ENCODE measurements around the gene NDUFA3.

NDUFA3 gene

GRCh38 chr19:54108496-54108895 lies 5.8 kb downstream of the NDUFA3 start:
- DNase-seq: no peak

GRCh38 chr19:54109651-54110050 lies 7.0 kb downstream of the NDUFA3 start:
- no peak for DNase-seq

GRCh38 chr19:54114340-54115108 lies 11.9 kb downstream of the NDUFA3 start:
- DNase-seq: no peak

GRCh38 chr19:54115109-54116063 lies 12.7 kb downstream of the NDUFA3 start, which contains the start of the genes PRPF31 and TFPT:
PRPF31 (plus strand) TSS chr19:54115754; CDS start chr19:54118279, 2,525 bp downstream.
TFPT (minus strand) TSS chr19:54115657; CDS start chr19:54115269, 388 bp downstream.
- DNase-seq: peak; percentile 98

- DNase-seq: no peak
Measured at GRCh38 chr19:54121259-54121658, 18.6 kb downstream of the NDUFA3 start.

GRCh38 chr19:54123682-54124081 lies 21.0 kb downstream of the NDUFA3 start:
- DNase-seq: no peak

- no peak for DNase-seq
Measured at GRCh38 chr19:54124393-54124792, 21.7 kb downstream of the NDUFA3 start.

GRCh38 chr19:54125713-54126112 lies 23.1 kb downstream of the NDUFA3 start:
- no peak for DNase-seq

GRCh38 chr19:54127688-54128440 lies 25.2 kb downstream of the NDUFA3 start:
- no peak for DNase-seq

GRCh38 chr19:54128441-54128725 lies 25.7 kb downstream of the NDUFA3 start:
- no peak for DNase-seq

- no peak for DNase-seq
Measured at GRCh38 chr19:54128796-54129616, 26.4 kb downstream of the NDUFA3 start.

- no peak for DNase-seq
Measured at GRCh38 chr19:54129617-54129996, 27.0 kb downstream of the NDUFA3 start.

GRCh38 chr19:54133312-54133956 lies 30.8 kb downstream of the NDUFA3 start:
- DNase-seq: peak in 1 of 2 experiments; percentile 21

GRCh38 chr19:54133957-54134590 lies 31.4 kb downstream of the NDUFA3 start:
- no peak for DNase-seq

GRCh38 chr19:54136086-54136863 lies 33.6 kb downstream of the NDUFA3 start:
- DNase-seq: no peak

GRCh38 chr19:54136864-54137698 lies 34.4 kb downstream of the NDUFA3 start:
- DNase-seq: peak; percentile 100

- no peak for DNase-seq
Measured at GRCh38 chr19:54137699-54138488, 35.2 kb downstream of the NDUFA3 start, which contains the start of gene CNOT3. CNOT3 (plus strand) TSS chr19:54137762; CDS start chr19:54142979, 5,217 bp downstream.
